CD4-positive, alpha-beta T cell treated with Interleukin-15 for 1 hour (primary cell): ENCODE measurements around the gene RSAD1.
"Not testable (repeated sequence)": the region's sequence is repeated elsewhere in the genome, so short reads cannot be mapped to it uniquely, and the experiment has no call there.

ENCODE experiments used
- DNase-seq: peaks from one replicate; pipeline ENCODE4 v3.0.0-alpha.2; 2020

Gene RSAD1

DNA sequence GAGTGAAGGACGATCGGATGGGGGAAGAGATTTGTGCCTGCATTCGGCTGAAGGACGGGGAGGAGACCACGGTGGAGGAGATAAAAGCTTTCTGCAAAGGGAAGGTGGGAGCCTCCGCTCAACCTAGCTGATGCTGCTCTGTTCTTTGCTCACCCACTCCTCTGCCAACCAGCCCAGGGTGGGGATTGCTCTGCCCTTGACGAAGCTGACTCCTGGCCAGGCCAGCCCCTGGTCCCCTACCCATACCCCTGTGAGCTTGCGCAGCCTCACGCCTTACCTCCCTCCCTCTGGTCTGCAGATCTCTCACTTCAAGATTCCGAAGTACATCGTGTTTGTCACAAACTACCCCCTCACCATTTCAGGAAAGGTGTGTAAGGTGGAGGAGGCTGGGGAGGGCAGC lies 4.8 kb upstream of the RSAD1 start:
- no peak for DNase-seq

GRCh38 chr17:50474523-50474922 lies 4.1 kb upstream of the RSAD1 start:
- DNase-seq = no peak

DNA sequence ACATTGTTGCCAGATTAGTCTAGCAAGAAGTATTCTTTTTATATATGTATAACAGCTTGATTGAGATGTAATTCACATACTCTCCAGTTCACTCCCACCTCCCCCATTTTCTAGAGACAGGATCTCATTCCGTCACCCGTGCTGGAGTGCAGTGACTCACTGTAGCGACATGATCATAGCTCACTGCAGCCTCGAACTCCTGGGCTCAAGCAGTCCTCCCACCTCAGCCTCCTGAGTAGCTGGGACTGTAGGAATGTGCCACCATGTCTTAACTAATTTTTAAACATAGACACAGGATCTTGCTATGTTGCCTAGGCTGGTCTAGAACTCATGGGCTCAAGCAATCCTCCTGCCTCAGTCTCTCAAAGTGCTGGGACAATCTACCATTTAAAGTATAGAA lies 3.3 kb upstream of the RSAD1 start:
- no peak for DNase-seq

GRCh38 chr17:50475775-50476544 lies 2.7 kb upstream of the RSAD1 start:
- not testable (repeated sequence) for DNase-seq

DNA sequence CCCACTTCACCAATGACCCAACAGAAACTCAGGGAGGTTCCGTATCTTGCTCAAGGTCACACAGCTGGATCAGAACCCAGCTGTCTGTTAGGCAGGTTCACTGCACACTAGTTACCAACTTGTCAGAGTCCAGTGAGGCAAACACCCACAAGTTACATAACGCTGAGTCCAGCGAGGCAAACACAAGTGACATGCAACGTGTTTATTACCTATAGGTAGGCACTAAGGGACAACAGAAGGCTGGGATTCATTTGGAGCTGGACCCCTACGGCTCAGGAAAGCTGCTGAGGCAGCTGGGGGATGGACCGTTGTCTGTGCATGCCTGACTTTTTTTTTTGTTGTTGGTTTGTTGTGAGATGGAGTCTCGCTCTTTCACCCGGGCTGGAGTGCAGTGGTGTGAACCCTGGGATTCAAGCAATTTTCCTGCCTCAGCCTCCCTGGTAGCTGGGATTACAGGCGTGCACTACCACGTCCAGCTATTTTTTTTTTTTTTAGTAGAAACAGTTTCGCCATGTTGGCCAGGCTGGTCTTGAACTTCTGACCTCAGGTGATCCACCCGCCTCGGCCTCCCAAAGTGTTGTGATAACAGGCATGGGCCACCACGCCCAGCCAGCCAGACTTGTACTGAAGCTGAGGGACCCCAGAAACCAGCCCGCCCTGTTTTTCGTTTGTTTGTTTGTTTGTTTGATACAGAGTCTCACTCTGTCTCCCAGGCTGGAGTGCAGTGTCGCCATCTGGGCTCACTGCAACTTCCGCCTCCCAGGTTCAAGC lies 1.9 kb upstream of the RSAD1 start:
- DNase-seq = no peak

DNA sequence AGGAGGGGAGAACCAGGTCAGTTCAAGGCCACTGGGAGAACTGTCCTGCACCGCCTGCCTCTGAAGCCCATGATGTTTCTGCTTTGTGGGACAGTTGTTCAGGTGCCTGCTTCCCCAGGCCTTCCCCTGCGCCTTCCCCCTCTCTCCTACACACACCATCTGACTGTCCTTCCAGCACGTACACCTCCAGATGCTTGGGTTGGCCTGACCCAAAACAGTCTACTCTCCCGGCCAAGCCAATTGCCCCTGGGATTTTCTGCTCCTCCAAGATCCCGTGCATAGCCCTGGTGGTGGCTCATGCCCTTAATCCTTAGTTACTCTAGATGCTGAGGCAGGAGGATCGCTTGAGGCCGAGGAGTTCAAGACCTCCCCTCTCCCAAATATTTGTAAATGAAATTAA lies 684 bp upstream of the RSAD1 start:
- no peak for DNase-seq

DNA sequence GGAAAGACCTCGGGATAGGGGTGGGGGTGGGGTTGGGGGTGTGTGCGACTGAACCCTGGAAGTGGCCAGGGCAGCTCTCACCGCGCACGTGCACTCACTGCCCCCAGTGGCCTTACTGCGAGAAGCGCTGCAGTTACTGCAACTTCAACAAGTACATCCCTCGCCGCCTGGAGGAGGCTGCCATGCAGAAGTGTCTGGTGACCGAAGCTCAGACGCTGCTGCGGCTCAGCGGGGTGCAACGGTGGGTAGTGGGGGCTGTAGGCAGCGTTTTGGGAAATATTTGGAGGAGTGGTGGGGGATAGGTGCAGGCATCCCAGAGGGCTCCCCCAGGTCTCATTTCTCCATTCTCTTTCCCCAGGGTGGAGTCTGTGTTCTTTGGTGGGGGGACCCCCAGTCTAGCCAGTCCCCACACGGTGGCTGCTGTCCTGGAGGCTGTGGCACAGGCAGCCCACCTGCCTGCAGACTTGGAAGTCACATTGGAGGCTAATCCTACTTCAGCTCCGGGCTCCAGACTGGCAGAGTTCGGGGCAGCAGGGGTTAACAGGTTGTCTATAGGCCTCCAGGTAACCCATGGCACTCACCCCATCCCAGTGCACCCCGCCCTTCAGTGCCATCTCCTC lies 972 bp downstream of the RSAD1 start:
- peak; percentile 77 for DNase-seq

DNA sequence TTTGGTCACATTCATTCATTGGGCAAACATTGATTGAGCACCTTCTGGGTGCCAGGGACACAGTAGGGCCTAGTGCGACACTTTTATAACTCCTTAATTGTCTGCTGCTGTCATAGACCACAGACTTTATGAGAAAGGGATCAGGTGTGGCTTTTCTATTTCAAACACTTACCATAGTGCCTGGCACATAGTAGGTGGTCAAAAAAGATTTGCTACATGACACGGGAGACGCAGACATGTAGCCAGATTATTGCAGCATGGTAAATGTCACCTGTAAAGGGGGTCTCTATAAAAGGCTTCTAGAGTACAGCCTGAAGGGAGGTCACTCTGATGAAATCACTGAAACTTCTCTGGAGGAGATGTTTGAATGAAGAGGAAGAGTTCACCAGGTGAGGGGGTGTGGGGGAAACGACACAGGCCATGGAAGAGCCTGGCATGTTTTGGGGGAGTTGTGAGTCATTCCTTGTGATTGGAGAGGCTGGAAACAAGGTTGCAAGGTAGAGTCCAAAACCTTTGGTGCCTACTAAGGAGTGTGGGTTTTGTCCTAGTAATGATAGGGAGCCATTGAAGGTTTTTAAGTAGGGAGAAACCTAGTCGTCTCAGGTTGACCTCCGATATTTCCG lies 1.6 kb downstream of the RSAD1 start:
- DNase-seq = no peak

DNA sequence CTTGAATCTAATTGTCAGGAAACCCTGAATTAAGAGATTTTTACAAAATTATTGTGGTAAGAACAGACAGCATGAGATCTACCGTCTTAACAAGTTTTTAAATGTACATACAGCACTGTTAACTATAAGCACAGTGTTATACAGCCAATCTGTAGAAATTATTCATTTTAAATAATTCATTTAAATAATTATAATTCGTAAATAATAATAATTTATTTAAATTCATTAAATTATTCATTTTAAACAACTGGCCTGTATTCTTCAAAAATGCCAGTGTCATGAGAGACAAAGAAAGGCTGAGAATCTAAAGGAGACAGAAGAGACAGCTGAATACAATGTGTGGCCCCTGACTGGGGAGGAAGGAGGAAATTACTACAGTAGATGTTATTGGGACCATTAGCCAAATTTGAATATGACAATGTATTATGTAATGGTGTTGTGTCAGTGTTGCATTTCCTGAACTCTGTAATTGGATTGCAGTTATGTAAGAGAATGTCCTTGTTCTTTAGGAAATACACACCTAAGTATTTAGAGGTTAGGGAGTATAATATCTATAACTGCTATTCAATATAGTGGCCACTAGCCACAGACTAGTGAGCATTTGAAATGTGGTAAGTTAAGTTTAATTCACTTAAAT lies 2.3 kb downstream of the RSAD1 start:
- DNase-seq = no peak

DNA sequence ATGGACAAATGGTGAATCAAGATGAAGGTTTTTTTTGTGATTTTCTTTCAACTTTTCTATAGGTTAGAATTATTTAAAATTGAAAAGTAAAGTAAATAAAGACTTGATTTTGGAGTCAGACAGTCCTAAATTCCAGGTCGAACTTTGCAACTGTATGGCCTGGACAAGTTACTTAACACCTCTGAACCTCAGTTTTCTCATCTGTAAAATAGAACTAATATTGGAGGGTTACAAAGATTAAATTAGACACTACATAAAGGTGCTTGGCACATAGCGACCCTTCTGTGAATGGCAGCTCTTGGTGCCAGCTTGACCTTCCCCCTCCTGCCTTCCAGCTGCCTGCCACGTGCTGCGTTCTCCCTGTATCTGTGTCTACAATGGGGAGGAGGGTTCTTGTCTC lies 3.0 kb downstream of the RSAD1 start:
- no peak for DNase-seq

DNA sequence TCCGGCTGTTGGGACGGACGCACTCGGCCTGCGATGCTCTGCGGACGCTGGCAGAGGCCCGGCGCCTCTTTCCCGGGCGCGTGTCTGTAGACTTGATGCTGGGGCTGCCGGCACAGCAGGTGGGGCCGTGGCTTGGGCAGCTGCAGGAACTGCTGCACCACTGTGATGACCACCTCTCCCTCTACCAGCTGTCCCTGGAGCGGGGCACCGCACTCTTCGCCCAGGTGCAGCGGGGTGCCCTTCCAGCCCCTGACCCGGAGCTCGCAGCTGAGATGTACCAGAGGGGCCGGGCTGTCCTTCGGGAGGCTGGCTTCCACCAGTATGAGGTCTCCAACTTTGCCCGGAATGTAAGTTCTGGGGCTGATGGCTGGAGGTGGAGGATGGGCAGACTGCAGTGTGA lies 3.5 kb downstream of the RSAD1 start:
- no peak for DNase-seq

GRCh38 chr17:50482516-50482915 lies 3.9 kb downstream of the RSAD1 start:
- peak; percentile 77 for DNase-seq

DNA sequence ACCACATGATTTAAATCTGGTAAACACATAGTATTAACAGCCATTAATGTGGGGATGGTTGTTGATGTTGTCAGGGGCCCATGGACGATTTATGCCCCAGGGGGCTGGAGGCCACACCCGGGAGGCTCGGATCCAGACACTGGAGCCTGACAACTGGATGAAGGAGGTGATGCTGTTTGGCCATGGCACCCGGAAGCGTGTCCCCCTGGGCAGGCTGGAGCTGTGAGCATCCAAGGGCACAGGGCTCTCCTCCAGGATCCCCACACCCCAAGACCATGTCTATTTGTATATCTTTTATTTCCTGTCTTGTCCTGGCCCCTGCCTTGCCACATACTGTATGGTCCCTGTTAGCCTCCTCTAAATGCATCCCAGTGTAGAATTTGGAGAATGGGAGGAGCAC lies 4.6 kb downstream of the RSAD1 start:
- DNase-seq = no peak

DNA sequence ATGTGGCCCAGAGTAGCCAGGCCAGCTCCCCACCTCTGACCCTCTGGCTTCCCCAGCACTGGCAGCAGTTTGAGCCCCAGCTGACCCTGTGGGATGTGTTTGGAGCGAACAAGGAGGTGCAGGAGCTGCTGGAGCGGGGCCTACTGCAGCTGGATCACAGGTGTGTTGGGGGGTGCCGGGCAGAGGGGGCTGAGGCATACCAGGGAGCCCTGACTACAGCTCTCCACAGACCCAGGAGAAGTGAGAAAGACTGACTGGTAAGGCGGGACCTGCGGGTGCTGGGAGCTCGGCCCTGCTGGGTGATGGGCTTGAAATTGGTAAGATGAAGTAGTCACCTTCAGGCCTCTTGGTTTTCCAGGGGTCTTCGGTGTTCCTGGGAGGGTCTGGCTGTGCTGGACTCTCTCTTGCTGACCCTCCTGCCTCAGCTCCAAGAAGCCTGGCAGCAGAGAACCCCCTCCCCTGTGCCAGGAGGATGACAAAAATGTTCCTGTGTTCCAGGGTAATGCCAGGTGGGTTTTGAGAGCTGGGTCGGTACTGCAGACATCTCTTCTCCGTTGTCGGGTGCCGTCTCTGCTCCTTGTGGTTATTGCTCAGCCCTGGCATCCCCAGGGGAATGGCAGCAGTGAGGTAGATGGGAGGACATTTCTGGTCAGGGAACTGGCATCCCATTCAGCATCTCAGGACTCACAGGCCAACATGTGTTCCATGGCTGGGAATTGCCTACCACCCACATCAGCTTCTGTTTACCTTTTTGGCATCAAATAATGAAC lies 5.9 kb downstream of the RSAD1 start:
- DNase-seq = no peak

- DNase-seq = no peak
These were observed 8.8 kb downstream of the RSAD1 start for GRCh38 chr17:50487213-50488096.

GRCh38 chr17:50488880-50489279 lies 10.2 kb downstream of the RSAD1 start:
- no peak for DNase-seq

DNA sequence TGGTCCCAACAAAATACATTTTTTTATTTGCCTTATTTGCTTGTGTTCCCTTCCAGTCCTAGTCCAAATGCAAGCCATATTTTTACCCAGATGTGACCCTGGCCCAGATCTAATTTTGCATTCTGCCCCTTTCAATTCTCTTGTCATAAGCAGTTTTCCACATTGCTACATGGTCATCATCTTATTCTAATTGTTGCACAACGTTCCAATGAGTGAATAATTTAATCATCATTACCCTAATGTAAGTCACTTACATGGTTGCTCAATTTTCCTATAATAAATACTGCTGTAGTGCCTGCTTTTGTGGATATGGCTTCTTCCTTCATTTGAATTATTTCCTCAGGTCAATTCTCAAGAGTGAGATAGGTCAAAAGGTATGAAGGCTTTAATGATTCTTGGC lies 12.8 kb downstream of the RSAD1 start:
- no peak for DNase-seq

- DNase-seq = no peak
These were observed 13.6 kb downstream of the RSAD1 start for GRCh38 chr17:50492214-50492613.

GRCh38 chr17:50493744-50494143 lies 15.1 kb downstream of the RSAD1 start:
- no peak for DNase-seq

DNA sequence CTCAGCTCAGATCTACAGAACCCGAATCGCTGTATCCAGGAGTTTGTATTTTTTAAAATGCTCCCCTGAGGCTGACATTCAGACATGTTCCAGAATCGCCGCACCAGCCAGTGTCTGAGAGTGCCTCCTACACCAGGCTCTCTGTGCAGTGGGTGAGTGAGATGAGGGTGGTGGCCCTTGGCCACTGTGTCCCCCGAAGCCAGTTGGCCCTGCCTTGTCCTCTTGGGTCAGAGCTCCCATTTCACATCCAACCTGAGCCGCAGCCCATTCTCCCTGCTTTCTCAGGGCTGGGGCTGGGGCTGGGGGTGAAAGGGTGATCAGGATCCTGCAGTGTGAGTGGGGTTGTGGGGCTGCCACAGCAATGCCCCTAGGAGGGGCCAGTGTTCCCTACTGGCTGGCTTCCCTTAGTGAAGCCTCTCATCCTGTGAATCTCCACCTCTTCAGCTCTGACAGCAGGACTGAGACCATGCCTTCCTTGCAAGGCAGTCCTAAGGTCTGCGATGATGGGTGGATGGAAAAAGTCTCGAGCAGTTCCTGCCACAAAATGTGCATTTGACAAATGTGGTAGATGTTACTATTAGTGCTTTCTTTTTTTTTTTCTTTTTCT lies 16.7 kb downstream of the RSAD1 start:
- no peak for DNase-seq

DNA sequence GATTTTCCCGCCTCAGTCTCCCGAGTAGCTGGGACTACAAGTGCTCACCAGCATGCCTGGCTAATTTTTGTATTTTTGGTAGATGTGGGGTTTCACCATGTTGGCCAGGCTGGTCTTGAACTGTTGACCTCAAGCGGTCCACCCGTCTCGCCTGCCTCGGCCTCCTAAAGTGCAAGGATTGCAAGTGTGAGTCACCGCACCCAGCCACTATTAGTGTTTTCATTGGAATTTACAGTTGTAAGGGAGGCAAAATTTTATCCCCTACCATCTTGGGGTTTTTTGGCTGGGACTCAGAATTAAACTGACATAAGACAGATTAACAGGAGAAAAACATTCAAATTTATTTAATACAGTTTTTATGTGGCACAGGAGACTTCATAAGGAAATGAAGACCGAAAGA lies 17.3 kb downstream of the RSAD1 start:
- DNase-seq = no peak
